GM21529 (cell line): ENCODE measurements around the gene CYP2D6.

ENCODE experiments used
- ATAC-seq: cut with Tn5 transposase; IDR thresholded peaks from one replicate; pipeline ENCODE4 v1.9.1; 2021; ENCODE audit not compliant: unreplicated experiment

Gene CYP2D6

DNA sequence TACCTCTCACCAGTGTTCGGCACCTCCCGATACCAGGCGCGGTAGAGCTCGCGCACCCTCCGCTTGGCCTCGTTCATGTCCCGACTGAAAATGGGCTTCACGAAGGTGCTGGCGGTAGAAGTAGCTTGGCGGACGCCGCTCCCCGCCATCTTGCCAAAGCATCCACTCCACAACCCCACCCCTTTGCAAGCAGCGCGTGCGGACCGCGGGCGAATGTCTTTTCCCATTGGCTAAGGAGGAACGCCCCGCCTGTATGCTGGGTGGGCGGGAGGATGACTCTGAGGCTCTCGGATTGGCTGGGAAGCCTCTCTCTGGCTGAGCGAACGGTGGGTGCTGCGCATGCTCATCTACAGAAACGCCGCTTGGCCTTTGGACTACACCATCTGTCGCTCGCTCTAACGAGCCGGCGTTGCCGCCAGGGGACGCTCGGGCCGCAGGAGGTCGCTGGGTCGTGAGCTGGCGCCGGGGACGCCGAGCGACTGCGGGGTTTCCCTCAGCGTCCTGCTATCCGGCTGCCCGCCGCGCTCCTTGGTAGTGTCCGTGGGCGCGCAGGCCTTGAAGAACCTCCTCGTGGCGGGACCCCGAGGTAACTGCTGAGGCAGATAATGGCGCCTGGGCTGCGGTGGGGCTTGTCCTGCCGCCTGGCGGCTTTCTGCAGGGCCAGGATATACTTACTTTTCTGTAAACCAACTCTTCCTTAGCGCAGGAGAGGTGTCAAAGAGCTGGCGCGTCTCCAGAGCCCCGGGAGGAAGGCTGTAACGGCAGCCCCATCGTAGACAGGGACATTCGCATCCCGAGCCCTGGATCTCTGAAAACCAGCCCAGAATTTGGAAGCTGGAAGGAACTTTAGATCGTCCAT lies 39.8 kb downstream of the CYP2D6 start, which contains the start of gene NDUFA6:
Gene NDUFA6 (minus strand): TSS at position 177 of the 859 bp plus-strand sequence. CDS start 28 bp downstream, at position 149.
- peak; percentile 92 for ATAC-seq

DNA sequence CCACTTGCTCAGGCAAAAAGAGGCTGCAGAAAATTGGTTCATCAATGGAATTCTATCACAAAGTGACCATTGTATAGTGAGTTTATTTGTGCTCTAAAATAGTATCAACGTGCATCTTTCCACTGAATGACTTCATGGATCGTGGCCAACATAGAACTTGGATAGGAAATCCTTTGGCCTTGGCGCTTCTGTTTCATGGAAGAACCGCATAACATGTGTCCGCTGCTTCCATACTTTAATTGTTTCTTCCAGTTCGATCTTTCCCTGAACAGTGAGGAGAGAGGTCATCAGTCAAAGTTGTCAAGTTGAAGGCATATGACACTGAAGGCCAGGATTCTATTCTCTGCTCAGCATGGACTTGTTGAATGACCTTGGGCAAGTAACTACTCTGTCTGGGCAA lies 44.6 kb downstream of the CYP2D6 start:
- ATAC-seq = no peak

DNA sequence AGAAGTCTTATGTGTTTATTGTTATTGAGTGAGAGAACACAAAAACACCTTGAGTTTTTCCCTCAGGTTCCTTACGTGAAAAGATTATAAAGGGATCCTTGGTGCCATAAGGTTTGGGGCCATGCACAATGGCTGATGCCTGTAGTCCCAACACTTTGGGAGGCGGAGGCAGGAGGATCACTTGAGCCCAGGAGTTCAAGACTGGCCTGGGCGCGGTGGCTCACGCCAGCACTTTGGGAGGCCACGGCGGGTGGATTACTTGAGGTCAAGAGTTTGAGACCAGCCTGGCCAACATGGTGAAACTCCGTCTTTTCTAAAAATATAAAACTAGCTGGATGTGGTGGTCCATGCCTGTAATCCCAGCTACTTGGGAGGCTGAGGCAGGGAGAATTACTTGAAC lies 45.7 kb downstream of the CYP2D6 start:
- no peak for ATAC-seq

DNA sequence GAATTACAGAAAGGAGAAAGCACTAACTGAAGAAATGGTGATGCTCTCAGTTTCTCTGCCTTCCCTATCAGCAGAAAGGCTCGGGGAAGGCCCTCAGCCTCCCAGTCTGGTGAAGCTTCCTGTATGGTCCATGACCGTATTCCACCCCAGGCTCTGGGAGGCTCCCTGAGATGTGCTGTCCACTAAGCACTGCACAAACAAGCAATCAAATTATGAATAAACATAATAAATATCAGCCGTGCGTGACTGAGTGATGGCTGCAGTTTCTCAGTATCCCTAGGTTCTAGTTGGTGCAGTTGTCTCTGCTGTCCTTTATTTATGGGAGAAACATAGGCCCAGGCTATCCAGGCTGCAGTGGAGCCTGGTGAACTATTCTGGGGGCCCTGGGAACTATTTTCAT lies 47.5 kb downstream of the CYP2D6 start:
- ATAC-seq = no peak

DNA sequence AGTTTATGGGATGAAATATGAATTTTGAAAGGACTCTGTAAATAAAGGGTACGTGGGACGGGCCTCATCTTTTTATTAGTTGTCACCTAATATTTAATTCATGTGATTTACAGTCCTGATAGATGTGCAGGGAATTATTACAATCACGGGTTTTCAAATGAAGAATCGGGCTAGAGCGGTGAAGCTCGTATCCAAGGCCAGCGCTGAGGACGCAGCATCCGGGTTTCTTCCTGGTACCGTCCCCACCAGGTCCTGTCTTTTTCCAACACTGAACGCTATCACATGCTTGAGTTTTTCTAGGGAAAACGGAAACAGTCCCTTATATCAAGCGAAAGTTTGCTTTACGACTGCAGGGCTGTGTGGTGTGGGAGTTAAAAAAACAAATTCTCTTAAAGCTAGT lies 50.3 kb downstream of the CYP2D6 start:
- no peak for ATAC-seq

DNA sequence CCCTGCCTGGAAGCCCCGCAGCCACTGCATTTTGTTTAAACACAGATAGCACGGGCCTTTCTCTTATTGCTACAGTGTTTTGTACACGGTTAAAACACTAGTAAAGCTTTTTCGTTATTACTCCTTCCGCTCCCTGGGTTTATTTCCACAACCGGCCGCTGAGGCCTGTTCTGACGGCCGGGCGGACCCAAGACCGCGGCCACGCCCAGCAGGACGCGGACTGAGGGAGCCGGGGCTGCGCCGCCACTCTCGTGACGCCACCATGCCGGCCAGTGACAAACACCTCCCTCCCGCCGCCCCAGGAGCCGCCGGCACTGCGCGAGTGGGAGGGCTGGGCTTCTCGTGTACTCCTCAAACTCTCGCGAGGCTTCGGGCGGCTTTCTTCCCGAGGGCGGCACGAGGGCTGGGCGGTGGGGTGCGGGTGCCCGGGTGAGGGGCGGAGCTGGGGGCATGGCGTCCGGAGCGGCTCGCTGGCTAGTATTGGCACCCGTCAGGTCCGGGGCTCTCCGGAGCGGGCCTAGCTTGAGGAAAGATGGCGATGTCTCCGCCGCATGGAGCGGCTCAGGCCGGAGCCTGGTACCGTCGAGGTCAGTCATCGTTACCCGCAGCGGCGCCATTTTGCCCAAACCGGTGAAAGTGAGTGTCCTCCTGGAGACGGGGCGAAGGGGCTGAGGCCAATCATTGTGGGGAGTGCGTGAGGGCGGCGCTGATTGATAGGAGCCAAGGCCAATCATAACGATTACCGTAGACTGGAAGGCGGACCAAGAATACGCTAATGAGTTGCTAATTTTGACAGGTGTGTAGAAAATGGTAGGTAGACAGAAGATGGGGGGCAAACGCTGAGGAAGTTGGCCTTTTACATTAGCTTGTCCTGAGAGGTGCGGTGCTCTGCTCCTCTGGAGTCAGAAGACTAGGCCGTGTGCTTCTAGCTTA lies 51.0 kb downstream of the CYP2D6 start, which contains the start of gene SMDT1:
Gene SMDT1 (plus strand): TSS at position 382 of the 933 bp plus-strand sequence. CDS start 69 bp downstream, at position 451.
- peak; percentile 78 for ATAC-seq

DNA sequence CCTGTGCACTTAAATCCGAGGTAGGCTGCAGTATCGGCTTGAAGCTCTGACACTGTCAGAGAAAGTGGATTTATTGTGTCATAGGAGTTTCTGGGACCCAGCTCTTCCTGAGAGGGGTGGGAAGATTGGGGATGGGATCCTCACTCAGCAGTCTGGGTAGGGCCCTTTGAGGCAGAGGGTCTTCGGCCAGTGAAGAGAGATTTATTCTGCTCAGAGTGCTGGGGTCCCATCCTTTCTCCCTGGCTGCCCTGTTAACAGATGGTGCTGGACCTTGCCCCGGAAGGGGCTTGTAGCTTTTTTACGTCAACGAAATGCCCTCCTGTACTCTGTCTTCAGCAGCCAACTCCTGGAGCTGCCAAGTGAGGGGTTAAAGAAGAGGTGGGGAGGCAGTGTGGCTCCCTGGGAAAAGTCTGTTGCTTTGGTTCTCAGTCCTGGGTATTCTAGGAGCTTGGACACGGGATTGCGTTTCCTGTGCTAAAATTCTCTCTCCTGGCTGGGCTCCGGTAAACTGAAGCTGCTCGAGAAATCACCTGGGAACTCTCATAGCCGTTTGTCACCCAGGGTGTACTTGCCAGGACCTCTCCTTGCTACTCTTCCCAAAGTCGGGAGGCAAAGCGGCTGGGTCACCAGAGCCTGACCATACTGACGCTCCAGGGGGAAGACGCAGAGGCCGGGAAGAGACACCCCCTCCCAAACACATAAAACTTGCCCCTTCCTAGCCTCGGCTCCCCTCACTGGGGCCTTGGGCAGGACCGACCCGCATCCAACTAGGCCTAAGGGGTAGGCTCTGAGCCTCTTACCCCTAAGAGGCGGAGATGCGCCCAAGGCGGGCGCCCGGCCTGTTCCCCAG lies 51.9 kb downstream of the CYP2D6 start:
- no peak for ATAC-seq

DNA sequence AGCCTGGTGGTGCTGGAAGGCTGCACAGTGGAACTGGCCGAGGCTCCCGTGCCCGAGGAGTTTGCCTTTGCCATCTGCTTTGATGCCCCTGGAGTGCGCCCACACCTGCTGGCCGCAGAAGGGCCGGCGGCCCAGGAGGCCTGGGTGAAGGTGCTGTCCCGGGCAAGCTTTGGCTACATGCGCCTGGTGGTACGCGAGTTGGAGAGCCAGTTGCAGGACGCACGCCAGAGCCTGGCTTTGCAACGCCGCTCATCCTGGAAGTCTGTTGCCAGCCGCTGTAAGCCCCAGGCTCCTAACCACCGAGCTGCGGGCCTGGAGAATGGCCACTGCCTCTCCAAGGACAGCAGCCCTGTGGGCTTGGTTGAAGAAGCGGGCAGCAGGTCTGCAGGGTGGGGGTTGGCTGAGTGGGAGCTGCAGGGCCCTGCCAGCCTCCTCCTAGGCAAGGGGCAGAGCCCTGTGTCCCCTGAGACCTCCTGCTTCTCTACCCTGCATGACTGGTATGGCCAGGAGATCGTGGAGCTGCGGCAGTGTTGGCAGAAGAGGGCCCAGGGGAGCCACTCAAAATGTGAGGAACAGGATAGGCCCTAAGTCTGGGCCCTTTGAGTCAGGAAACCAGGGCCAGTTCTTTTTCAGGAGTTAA lies 53.0 kb downstream of the CYP2D6 start:
- ATAC-seq = no peak

DNA sequence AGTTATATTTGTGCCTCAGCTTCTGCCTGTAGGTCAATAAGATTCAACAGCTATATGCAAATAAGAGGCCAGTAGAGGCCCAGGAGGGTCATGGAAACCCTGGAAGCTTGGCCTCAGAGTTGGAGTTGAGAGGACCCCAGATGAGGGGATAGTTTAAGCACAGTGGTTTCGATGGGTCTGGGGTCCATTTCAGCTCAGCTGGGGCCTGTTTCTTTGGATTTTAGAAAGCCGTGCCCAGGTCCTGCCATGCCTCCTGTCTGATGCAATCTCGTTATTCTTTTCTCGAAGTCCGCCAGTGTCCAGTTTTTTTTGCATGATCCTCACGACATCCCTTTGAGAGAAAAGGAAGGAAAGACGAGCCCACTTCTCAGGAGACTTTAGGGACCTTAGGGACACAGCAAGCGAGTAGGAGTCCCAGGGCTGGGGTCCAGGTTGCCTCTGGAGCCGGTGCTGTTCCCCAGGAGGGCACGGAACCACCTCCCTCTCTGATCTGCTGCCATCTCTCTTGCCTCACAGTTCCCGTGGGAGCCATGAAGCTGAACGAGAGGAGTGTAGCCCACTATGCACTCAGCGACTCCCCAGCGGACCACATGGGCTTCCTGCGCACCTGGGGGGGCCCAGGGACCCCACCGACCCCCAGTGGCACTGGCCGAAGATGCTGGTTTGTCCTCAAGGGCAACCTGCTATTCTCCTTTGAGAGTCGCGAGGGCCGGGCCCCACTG lies 53.7 kb downstream of the CYP2D6 start:
- ATAC-seq = no peak
